Nephron (organoid): Measurements from ENCODE around the gene TAPBP.
"Not testable (repeated sequence)": the region's sequence is repeated elsewhere in the genome, so short reads cannot be mapped to it uniquely, and the experiment has no call there.

ENCODE experiments used
- H3K27ac Mint-ChIP-seq, 3 experiments: 2 replicates each; pipeline ENCODE4 v1.8.0; 2020; ENCODE audit warnings: mixed read lengths in 3 of 3, mild to moderate bottlenecking in 2 of 3, moderate library complexity in 1 of 3
- H3K27me3 Mint-ChIP-seq: 2 replicates; pipeline ENCODE4 v1.8.0; 2021; ENCODE audit warnings: low read depth, mild to moderate bottlenecking, moderate library complexity, mixed read lengths
- H3K36me3 Mint-ChIP-seq: 2 replicates; pipeline ENCODE4 v1.8.0; 2020; ENCODE audit warnings: low read depth, mixed read lengths
- H3K4me1 Mint-ChIP-seq: 2 replicates; pipeline ENCODE4 v1.8.0; 2020; ENCODE audit warnings: mixed read lengths
- H3K4me3 Mint-ChIP-seq, 3 experiments: 2 replicates each; pipeline ENCODE4 v1.8.0; 2020; ENCODE audit warnings: mild to moderate bottlenecking in 3 of 3, mixed read lengths in 3 of 3, moderate library complexity in 2 of 3
- H3K9me3 Mint-ChIP-seq: 2 replicates; pipeline ENCODE4 v1.8.0; 2020; ENCODE audit warnings: mixed read lengths
- CTCF ChIP-seq, 3 experiments: fragments of 200-600 bp; sonication (generic); IDR thresholded peaks; one replicate each; pipeline ENCODE4 v1.5.0; 2021; ENCODE audit warnings: antibody characterized with exemption in 3 of 3; ENCODE audit not compliant: unreplicated experiment in 3 of 3

TAPBP gene

GRCh38 chr6:33344701-33345697 lies 31.1 kb upstream of the TAPBP start:
- Mint-ChIP-seq H3K36me3 (no peaks in the 10 kb centered on the region), H3K27me3 (peaks cover 9% of the 10 kb centered on the region), H3K4me3 (peak overlapping the region; percentile 10 to 19 (median 15)), H3K4me1 (peaks cover 14% of the 10 kb centered on the region), H3K27ac (peak overlapping the region in 2 of 3 experiments; percentile 45 to 50), H3K9me3 (no peaks in the 10 kb centered on the region)
- TF ChIP-seq CTCF (IDR thresholded peaks at IDR 0.05; ENCODE audit: unreplicated experiment in 3 of 3) = peak; percentile 55 to 66 (median 58)

- H3K36me3 Mint-ChIP-seq = no peaks in the 10 kb centered on the region
Observed at GRCh38 chr6:33343953-33344611, 30.2 kb upstream of the TAPBP start.

GRCh38 chr6:33343606-33343952 lies 29.7 kb upstream of the TAPBP start:
- not testable (repeated sequence) for H3K36me3 Mint-ChIP-seq, H3K9me3 Mint-ChIP-seq, H3K4me3 Mint-ChIP-seq, H3K27ac Mint-ChIP-seq, H3K27me3 Mint-ChIP-seq, H3K4me1 Mint-ChIP-seq

More at GRCh38 chr6:33343953-33344611, 30.2 kb upstream of the TAPBP start:
- H3K4me3 Mint-ChIP-seq = no peak overlapping the region
- no peak overlapping the region for H3K27ac Mint-ChIP-seq
- peaks cover 8% of the 10 kb centered on the region for H3K4me1 Mint-ChIP-seq
- no peaks in the 10 kb centered on the region for H3K9me3 Mint-ChIP-seq
- peaks cover 9% of the 10 kb centered on the region for H3K27me3 Mint-ChIP-seq
- no peak for TF ChIP-seq CTCF (IDR thresholded peaks at IDR 0.05; ENCODE audit: unreplicated experiment in 3 of 3)

GRCh38 chr6:33339193-33339592 lies 25.3 kb upstream of the TAPBP start:
- H3K9me3 Mint-ChIP-seq = no peaks in the 10 kb centered on the region
- no peaks in the 10 kb centered on the region for H3K36me3 Mint-ChIP-seq
- no peaks in the 10 kb centered on the region for H3K4me1 Mint-ChIP-seq
- no peak overlapping the region for H3K27ac Mint-ChIP-seq
- TF ChIP-seq CTCF (IDR thresholded peaks at IDR 0.05; ENCODE audit: unreplicated experiment in 3 of 3) = no peak
- no peak overlapping the region for H3K4me3 Mint-ChIP-seq
- H3K27me3 Mint-ChIP-seq = no peaks in the 10 kb centered on the region

GRCh38 chr6:33336495-33336894 lies 22.6 kb upstream of the TAPBP start:
- Mint-ChIP-seq H3K4me3 (no peak overlapping the region), H3K36me3 (no peaks in the 10 kb centered on the region), H3K27me3 (no peaks in the 10 kb centered on the region), H3K9me3 (no peaks in the 10 kb centered on the region), H3K27ac (no peak overlapping the region), H3K4me1 (no peaks in the 10 kb centered on the region)
- no peak for TF ChIP-seq CTCF (IDR thresholded peaks at IDR 0.05; ENCODE audit: unreplicated experiment in 3 of 3)

- H3K4me3 Mint-ChIP-seq = no peak overlapping the region
- no peaks in the 10 kb centered on the region for H3K9me3 Mint-ChIP-seq
- peaks cover 2% of the 10 kb centered on the region for H3K27me3 Mint-ChIP-seq
- no peak overlapping the region for H3K27ac Mint-ChIP-seq
- TF ChIP-seq CTCF (IDR thresholded peaks at IDR 0.05; ENCODE audit: unreplicated experiment in 3 of 3) = no peak
- H3K36me3 Mint-ChIP-seq = no peaks in the 10 kb centered on the region
- H3K4me1 Mint-ChIP-seq = no peaks in the 10 kb centered on the region
Observed at GRCh38 chr6:33335916-33336315, 22.0 kb upstream of the TAPBP start.
